Endothelial cell of hepatic sinusoid (primary cell): ENCODE results near the gene PIM3.

Source experiments
- in situ Hi-C: cut with HindIII; loops from 2 replicates; pipeline ENCODE4 v1.10.0; 2017; ENCODE audit warnings: low sequenced_read_pairs

Gene PIM3

DNA sequence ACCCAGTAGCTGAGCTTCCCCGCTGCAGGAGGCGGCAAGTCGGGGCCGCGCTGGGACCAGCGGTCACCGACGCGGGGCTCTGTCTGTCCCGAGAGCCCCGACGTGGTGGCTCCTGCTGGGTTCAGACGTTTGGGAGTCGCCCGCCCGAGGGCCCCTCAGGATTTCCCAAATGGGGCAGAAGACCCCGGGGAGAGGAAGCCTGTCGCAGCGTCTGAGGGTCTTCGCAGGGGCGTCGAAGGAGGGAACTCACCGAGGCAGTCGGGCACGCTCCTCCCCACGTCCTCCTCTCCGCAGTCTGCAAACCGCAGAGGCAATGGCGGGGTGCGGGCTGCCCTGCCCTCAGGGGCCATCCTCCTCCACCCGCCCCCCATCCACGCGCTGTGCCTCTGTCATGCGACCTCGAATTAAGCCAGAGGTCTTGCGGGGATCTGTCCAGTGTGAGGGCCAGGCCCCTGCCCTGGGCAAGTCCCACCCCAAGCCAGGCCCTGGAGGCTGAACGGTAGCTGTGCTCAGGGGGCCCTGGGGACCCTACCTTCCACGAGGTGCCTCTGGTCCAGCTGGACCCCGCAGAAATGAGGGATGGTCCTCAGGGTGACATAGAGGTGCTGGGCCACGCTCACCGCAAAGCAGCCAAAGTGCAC is 39.5 kb downstream of the PIM3 start:
- in situ Hi-C loops: no loop called here

DNA sequence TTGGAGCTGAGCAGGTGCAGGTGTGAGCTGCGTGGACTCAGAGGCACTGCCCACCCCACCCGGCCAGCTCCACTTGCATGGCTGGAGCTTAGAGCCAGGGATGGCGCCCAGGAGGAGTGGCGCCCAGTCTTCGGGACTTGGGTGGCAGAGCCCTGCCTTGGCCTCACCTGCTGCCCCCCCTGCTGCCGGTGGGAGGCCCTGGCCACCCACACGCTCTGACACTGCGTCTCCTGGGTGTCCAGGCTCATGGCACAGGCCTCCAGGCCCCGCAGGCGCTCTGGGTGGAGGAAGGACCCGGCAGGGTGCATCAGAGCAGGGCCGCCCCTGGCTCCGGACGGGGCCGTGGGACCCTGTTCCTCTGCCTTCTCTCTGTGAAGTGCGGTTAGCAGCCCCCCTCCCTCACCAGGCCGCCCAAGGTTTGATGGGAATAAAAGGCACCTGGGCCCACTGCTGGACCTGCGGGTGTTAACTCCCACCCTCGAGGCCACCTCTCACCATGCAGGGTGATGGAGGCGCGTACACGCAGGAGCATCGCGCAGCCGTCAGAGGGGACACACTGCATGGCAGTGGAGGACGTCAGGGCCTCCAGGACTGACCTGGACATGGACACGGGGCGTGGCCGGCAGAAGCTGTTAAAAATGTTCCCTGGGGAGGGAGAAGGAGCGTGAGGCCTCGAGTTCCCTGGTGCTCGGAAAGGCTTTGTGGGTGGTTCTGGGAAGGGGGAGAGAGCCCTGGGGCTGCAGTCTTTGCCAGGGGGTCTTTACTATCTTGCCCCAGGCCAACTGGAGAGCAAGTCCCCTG is 40.2 kb downstream of the PIM3 start:
- in situ Hi-C loops: no loop called here

DNA sequence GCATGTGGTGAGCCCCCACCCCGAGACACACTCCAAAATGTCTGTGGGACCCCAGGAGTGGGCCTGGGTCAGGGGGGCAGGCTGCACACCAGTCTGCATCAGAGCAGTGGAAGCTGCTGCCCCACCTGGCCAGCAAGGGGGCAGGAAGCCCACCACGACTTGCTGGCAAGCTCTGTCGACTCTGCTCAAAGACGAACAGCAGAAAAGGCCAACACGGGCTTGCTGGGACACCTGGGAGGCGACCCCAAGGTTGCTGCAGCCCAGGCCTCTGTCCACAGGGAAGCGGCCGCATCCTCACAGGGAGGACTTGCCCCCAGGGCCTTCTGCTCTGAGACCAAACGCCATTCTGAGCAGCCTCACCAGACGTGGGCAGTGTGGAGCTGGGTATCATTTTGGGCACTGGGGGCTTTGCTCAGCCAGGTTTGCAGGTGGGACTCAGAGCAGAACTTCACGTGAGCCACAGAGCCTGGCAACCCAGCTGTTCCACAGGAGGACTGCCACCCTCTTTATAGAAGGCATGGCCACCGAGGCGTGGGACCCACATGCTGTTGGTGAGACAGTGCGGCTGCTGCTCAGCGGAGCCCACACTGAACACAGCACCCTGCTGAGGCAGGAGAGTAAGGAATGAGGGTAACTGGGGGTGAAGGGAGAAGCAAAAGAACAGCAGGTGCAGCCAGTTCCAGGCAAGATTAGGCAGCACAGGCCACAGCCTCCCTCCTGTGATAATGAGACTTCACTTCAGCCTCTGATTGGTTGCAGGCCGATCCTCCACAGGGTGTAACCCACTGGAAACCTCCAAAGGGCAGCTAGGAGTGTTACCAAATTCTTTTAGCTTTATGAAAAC is 41.0 kb downstream of the PIM3 start:
- in situ Hi-C loops: no loop called here

DNA sequence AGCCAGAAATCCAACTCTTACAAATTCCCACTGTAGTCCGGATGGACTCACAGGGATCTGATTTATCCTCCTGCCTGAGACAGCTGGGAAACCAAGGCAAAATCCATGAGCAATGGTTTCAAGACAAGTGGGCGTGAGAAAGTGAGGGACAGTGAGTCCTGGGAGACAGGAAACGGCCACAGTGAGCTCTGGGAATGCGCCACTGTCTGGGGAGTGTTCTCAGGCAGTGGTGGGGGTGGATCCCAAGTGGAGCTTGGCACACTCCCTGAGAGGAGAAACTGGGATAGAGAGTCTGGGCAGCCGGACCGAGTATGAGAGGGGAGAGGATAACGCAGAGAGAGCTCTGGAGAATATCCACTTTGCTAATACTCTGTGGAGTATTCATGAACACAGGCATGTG is 42.2 kb downstream of the PIM3 start:
- in situ Hi-C loops: no loop called here

DNA sequence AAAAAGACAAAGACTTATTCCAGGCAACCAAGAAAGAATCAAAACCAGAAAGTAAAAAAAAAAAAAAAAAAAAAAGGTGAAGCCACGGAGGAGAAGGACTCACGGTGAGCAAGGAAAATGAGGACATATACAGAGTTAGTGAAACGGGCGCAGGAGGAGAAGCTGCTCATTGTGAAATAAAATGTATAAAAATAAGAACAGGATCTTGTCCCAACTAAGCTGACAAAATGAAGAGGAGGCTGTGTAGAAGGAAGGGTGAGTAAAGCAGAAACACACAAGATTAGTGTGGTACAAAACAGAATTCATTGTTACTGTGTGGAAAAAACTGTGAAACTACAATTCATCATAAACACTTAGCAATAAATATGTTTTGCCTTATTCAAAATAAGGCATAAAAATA is 44.3 kb downstream of the PIM3 start:
- in situ Hi-C loops: loop anchor here (5.0 kb wide), 1 partner anchor 83 kb away; no protein-coding TSS in a partner anchor

DNA sequence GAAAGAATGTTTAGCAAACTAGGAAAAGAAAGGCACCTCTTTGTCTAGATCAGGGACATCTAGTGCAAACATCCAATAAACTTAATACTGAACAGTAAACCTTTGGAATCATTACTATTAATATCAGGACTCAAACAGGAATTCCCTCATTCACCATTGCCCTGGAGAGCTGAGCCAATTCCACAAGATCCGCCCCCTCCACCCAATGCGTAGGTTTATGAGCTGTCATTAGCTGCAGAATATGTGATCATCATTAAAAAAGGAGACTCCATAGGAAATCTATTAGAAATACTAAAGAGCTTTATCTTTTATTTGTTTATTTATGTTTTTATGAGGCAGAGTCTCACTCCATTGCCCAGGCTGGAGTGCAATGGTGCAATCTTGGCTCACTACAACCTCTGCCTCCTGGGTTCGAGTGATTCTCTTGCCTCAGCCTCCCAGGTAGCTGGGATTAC is 46.5 kb downstream of the PIM3 start:
- in situ Hi-C loops: loop anchor here (5.0 kb wide), 1 partner anchor 85 kb away; no protein-coding TSS in a partner anchor

DNA sequence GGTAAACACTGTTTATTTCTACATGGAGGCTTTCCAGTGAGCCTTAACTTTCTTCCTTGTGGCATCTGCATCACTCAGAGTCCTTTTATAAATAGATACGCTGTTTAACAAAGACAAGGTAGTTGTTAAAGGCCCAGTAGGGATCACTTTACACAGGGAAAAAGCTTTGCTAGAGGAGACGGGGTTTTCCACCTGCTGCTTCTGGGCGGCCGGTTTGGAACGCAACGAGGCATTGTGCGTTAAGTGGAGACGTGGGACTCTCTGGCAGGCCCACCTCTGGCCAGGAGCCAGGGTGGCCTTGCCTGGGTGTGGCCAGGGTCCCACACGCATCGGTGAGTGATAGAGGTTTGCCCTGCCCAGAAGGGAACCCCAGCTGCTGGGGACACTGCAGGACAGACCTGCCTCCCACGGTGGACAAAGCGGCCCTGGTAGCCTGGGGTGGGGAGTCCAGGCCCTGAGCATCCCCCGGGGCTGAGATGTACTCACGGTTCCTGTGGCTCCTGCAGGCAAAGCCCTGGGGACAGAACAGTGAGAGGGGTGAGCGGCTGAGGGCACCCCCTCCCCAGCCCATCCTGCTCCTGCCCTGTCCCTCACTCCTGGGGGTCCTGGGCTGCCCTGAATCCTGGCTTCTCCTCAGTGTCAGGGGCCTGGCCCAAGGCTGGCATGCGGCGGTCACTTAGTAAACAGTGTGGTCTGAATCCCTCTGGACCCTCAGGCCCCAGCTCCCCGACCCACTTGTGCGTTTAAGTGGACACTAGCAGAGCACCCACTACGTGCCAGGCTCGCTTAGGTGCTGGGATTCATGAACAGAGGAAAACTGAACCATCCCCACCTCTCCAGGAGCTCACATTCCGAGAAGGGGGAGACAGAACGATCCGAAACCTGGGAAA is 47.8 kb downstream of the PIM3 start:
- in situ Hi-C loops: loop anchor here (5.0 kb wide), 1 partner anchor 86 kb away; no protein-coding TSS in a partner anchor

DNA sequence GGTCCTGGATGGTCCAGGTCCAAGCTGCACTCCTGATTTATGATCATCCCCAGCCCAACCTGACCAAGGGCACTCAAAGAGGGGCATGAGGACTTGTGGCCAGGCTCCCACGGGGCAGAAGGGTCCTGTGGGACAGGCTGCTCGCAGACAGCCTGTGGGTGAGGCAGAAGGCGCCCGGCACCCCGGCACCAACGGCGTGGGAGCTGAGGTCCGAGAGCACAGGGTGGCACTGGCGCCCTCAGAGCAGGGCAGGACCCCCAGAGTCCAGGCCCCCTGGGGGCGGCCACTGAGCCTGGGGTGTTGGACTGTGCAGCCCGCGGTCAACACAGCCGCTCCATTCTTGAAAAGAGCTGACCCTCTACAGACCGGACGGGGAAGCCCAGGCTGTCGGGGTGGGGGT is 48.7 kb downstream of the PIM3 start:
- in situ Hi-C loops: loop anchor here (5.0 kb wide), 1 partner anchor 87 kb away; no protein-coding TSS in a partner anchor

DNA sequence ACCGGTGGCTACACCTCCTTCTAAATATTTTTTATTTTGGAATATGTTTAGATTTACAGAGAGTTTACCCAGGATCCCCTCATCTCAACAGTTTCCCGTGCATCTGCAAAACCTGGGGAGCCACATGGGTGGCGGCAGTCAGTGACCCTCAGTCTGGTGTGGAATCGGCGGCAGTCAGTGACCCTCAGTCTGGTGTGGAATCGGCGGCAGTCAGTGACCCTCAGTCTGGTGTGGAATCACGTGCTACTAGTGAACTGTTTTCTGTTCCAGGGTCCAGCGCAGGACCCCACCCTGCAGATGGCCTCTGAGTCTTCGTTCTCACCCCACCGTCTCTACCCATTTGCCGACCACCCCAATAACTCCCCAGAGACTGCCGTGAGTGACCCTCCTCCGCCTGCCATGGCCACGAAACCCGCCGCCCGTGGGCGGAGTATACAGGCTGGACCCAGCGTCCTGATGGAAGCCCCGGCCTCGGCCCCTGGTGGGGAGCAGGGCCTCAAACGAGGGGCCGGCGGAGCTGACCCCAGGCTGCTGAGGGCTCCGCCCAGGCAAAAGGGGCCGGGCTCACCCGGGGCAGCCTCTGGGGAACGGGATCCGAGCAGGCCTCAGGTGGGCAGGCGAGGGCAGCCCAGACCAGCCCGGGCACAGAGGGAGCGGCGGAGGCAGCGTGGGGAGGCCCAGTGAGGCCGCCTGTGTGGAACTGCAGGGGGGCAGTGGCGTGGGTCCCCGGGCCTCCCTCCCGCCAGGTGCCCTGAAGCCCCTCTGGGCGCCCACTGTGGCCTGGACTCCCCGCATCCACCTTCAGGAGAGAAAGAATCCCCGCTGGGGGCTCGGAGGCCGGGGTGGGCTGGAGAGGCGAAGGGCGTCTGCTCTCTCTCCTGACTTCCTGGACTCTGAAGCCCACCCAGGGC is 49.4 kb downstream of the PIM3 start:
- in situ Hi-C loops: loop anchor here (5.0 kb wide), 1 partner anchor 88 kb away; no protein-coding TSS in a partner anchor

DNA sequence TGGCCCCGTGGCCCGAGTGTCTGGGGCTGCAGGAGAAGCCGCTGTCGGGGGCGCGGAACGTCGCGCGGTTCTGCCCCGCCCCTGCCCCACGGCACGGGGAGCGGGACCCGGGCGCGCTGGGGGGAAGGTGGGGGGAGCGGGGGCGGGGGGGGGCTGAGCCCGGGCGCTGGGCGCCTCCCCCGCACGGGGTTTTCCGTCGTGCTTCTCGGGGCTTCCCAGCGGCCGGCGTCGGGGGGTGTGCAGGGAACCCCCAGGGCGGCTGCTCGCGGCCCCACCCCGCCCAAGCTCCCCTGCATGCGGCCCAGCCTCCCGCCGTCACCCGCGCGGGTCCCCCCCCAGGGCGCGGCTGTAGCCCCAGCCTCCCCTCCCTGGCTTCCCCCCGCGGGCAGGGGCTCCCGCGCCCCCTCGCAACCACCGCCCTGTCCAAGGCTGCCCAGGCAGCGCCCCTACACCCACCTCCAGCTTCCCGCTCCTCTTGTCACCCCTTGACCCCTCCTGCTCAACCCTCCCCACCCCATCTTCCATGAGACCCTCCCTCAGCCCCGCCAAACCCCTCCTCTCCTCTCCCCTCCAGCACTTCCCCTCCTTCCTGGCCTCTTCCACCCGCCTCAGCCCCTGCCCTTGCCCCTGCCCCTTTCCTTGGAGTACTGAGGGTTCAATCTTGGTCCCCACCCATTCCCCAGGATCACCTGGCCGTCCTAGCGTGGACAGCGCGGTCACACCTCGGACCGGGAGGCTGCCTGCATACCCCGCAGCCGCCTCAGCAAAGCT is 50.3 kb downstream of the PIM3 start:
- in situ Hi-C loops: no loop called here

DNA sequence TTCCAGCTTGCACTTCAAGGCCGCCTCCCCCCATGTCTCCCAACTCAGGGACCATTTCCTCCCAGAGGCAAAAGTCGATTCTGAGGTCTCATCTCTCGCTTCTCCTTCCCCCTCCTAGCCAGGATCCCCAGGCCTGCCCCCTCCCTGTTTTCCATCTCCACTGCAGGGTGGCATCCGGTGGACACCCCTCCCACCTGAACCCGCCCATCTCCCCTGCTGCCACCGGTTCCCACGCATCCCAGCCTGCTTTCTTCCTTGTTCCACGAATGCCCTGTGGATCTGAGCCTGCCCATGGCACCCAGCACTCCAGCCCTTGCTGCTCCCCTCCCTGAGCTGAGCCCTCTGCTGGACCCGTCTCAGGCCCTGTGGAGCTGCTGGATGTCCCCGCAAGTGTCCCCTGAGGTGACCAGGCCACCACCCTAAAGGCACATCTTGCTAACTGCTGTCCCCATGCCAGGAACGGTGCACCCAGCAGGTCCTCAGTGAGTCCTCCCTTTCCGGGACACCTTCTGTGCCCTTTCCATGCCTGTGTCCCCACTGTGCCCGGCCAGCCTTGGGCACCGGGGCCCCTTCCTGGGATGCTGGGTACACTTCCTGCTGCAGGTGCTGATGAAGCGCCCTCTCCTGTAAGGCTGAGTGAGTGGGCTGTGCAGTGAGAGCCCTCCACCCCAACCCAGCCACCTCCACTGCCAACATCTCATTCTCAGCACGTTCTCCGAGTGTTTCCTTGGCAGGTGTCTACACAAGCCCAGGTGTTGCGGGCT is 51.1 kb downstream of the PIM3 start:
- in situ Hi-C loops: no loop called here

DNA sequence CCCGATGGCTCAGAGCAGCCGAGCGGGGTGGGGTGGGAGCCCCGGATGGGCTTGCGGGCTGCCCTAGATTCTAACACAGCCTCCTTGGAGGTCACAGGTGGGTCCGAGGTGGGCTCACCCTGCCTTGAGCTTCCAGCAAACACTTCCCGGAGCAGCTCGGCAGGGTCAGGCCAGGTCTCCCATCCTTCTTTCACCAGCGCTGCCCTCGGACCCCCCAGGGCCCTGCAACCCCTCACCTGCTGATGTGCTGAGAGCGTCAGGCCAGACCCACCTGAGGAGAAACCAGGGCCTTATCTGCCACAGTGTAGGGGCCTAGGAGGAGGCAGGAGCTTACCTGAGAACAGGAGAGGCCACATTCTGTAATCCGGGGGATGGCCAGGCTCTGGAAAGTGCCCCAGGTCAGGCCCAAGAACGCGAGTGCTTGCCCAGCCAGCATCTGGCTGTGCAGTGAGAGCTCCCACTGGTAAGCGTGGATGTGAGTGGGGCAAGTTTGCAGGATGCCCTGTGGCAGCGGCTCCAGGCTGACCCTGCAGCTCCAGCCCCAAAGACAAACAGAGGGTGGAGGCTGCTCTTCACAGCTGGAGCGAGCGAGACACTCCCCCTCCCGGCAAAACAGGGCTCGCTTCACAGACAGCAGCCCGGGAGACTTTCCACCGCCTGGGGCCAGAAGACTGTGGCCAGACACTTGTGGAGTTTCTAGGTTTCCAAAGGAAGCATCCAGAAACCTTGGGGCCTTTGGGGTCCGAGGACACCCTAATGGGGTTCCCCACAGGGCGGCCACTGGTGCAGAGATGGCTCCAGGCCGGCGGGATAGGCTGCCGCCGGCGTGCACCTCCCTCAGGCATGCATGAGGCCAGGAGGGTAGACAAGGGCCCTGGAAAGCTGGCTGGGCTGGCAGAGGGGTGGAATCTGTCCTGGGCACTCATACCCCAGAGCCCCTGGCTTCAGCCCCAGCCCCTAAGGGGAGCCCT is 51.9 kb downstream of the PIM3 start, which contains the start of gene IL17REL:
Gene IL17REL (minus strand): TSS at position 555 of the 971 bp plus-strand sequence. CDS start 119 bp downstream, at position 436.
- in situ Hi-C loops: no loop called here
